Stimulated activated CD4-positive, alpha-beta T cell treated with anti-CD3 and anti-CD28 coated beads, Interleukin-12 subunit alpha, Interleukin-12 subunit beta, amount 100 ng/mL, for 4 hours (primary cell): Measurements from ENCODE around the gene RIBC2.
"Not testable (repeated sequence)": the region's sequence is repeated elsewhere in the genome, so short reads cannot be mapped to it uniquely, and the experiment has no call there.

Experiments
- DNase-seq: peaks from one replicate; pipeline ENCODE4 v3.0.0-alpha.2; 2020

The RIBC2 gene

GRCh38 chr22:45413368-45414211, at the start of gene RIBC2, which contains the start of gene SMC1B:
TSS of gene RIBC2 (plus strand) at chr22:45413693. CDS start at chr22:45413887, 194 bp downstream.
TSS of gene SMC1B (minus strand) at chr22:45413599. CDS start at chr22:45413567, 32 bp downstream.
- DNase-seq: peak; percentile 80

GRCh38 chr22:45366713-45367112, 46.8 kb upstream of the RIBC2 start:
- no peak for DNase-seq

GRCh38 chr22:45373592-45373991, 39.9 kb upstream of the RIBC2 start:
- not testable (repeated sequence) for DNase-seq

- DNase-seq: no peak
Measured at GRCh38 chr22:45376009-45376408, 37.5 kb upstream of the RIBC2 start.

- DNase-seq: no peak
Measured at GRCh38 chr22:45376703-45377102, 36.8 kb upstream of the RIBC2 start.

- DNase-seq: no peak
Measured at GRCh38 chr22:45381348-45381747, 32.1 kb upstream of the RIBC2 start.

GRCh38 chr22:45389546-45389945, 23.9 kb upstream of the RIBC2 start:
- no peak for DNase-seq

- no peak for DNase-seq
Measured at GRCh38 chr22:45397806-45398205, 15.7 kb upstream of the RIBC2 start.

GRCh38 chr22:45398214-45398613, 15.3 kb upstream of the RIBC2 start:
- DNase-seq: no peak

- no peak for DNase-seq
Measured at GRCh38 chr22:45399712-45400445, 13.6 kb upstream of the RIBC2 start.

GRCh38 chr22:45402466-45402985, 11.0 kb upstream of the RIBC2 start:
- DNase-seq: no peak

- no peak for DNase-seq
Measured at GRCh38 chr22:45407793-45408192, 5.7 kb upstream of the RIBC2 start.

- DNase-seq: peak; percentile 7
Measured at GRCh38 chr22:45413013-45413367, 503 bp upstream of the RIBC2 start.

- DNase-seq: no peak
Measured at GRCh38 chr22:45418056-45418769, 4.7 kb downstream of the RIBC2 start.

GRCh38 chr22:45418770-45419138, 5.3 kb downstream of the RIBC2 start:
- no peak for DNase-seq

- DNase-seq: no peak
Measured at GRCh38 chr22:45420011-45420410, 6.5 kb downstream of the RIBC2 start.

GRCh38 chr22:45420539-45420938, 7.0 kb downstream of the RIBC2 start:
- no peak for DNase-seq

GRCh38 chr22:45421349-45422055, 8.0 kb downstream of the RIBC2 start:
- no peak for DNase-seq

- DNase-seq: no peak
Measured at GRCh38 chr22:45422237-45422983, 8.9 kb downstream of the RIBC2 start.

GRCh38 chr22:45423524-45423923, 10.0 kb downstream of the RIBC2 start:
- DNase-seq: no peak

- no peak for DNase-seq
Measured at GRCh38 chr22:45424241-45424731, 10.8 kb downstream of the RIBC2 start.

- no peak for DNase-seq
Measured at GRCh38 chr22:45425101-45425500, 11.6 kb downstream of the RIBC2 start.
